Measurements from ENCODE around the gene RFX1. TPM values are rescaled to one million over a fixed set of nuclear protein-coding genes. Genes with fewer than 3 reads are reported as not detected.

Gene RFX1
- total and polyA plus RNA-seq, 9 of the 15 experiments (the other 6 are each of a cell fraction or from before 2014, with no cell fraction given): 0.14 to 19.3 (median 1.2) TPM

GRCh38 chr19:13942023-13942684, 64.0 kb downstream of the RFX1 start (continued):
- TF ChIP-seq FOXJ2 (tag; IDR thresholded peaks at IDR 0.05) (no peak), CBX3 (IDR thresholded peaks at IDR 0.05; ENCODE audit: borderline replicate concordance in 1 of 2, low read length in 2 of 2) (0 out of 3 replicates have a peak, but pooled peaks of 1 of the 2 experiments have one; percentile 48), CTCF (IDR thresholded peaks at IDR 0.05 in 2 of 3, conservative IDR thresholded peaks at IDR 0.05 in 1 of 3; ENCODE audit: insufficient read depth in 2 of 3, low read depth in 1 of 3, low read length in 3 of 3) (no peak), RBM25 (IDR thresholded peaks at IDR 0.05; ENCODE audit: low read depth, low read length, severe bottlenecking) (peak; percentile 12), KDM5B (IDR thresholded peaks at IDR 0.05; ENCODE audit: insufficient replicate concordance, low read depth, low read length) (no peak), TFAM (CRISPR knock-in tag; conservative IDR thresholded peaks at IDR 0.05) (no peak), ETV5 (CRISPR knock-in tag; IDR thresholded peaks at IDR 0.05; ENCODE audit: low read depth) (no peak), ZNF239 (CRISPR knock-in tag; IDR thresholded peaks at IDR 0.05) (no peak), ARID3A (IDR thresholded peaks at IDR 0.05; ENCODE audit: borderline replicate concordance, low read depth, low read length) (no peak), RNF219 (CRISPR knock-in tag; IDR thresholded peaks at IDR 0.05) (no peak), IFI16 (CRISPR knock-in tag; IDR thresholded peaks at IDR 0.05) (no peak), KLF6 (CRISPR knock-in tag; IDR thresholded peaks at IDR 0.05; ENCODE audit: borderline replicate concordance) (no peak), ARID3B (CRISPR knock-in tag; IDR thresholded peaks at IDR 0.05; ENCODE audit: borderline replicate concordance) (no peak), TCF7 (IDR thresholded peaks at IDR 0.05; ENCODE audit: borderline replicate concordance) (no peak)
